Colonic mucosa (tissue), 4 donors: ENCODE results near the gene CCNB3. TPM values are rescaled to one million over a fixed set of nuclear protein-coding genes. Genes with fewer than 3 reads are reported as not detected.
A peak's percentile ranks its signal among the peaks of the same experiment; 100 is the strongest.
"Not testable (repeated sequence)": the region's sequence is repeated elsewhere in the genome, so short reads cannot be mapped to it uniquely, and the experiment has no call there.

Experiments
- DNase-seq: peaks from one replicate; pipeline ENCODE4 v3.0.0-alpha.2; 2020
- H3K27ac ChIP-seq: fragments of 200-600 bp; one replicate; pipeline ENCODE4 v1.8.0; 2021
- H3K27me3 ChIP-seq: fragments of 200-600 bp; one replicate; pipeline ENCODE4 v1.8.0; 2021
- H3K36me3 ChIP-seq: fragments of 200-600 bp; one replicate; pipeline ENCODE4 v1.8.0; 2021
- H3K4me1 ChIP-seq: fragments of 200-600 bp; one replicate; pipeline ENCODE4 v1.8.0; 2021; ENCODE audit warnings: mild to moderate bottlenecking
- H3K4me3 ChIP-seq: fragments of 200-600 bp; one replicate; pipeline ENCODE4 v1.8.0; 2021
- H3K9ac ChIP-seq, 2 donors: one replicate each; pipeline ENCODE4 v1.7.0; 2013; ENCODE audit warnings: control low read depth in 2 of 2, low read depth in 2 of 2, low read length in 2 of 2
- H3K9me3 ChIP-seq: fragments of 200-600 bp; one replicate; pipeline ENCODE4 v1.8.0; 2021
- CTCF ChIP-seq: fragments of 200-600 bp; IDR thresholded peaks from one replicate; pipeline ENCODE4 v1.8.0; 2022; ENCODE audit warnings: antibody characterized with exemption, mild to moderate bottlenecking
- intact Hi-C: fragments of 100-400 bp; cut with DNase I; formaldehyde crosslinking; loops from one replicate; pipeline ENCODE4 v1.14.1; 2022
- total RNA-seq, 2 donors: library from RNA; stranded (reverse); fragmentation: NEBNext Ultra II Directional in 1 of 2; extraction: Animal tissue kit (Norgen Biotek cat#: 25700) in 1 of 2; gene quantifications; one replicate each; pipeline ENCODE4 v1.2.1, GENCODE V29; 2021
- donor health status: healthy.
- donor health status: DM: no; HTN: no; CAD: no.
- donor health status: DM: no; HTN: no; CAD: no.

Gene CCNB3
- total RNA-seq, 2 donors from 2014 or later, result 0.11 to 0.30 TPM

GRCh38 chrX:50211510-50211909 lies 6.9 kb downstream of the CCNB3 start:
- intact Hi-C loops, result no loop called here
- Histone ChIP-seq H3K36me3 (no peaks in the 10 kb centered on the region), H3K9ac (no peak overlapping the region), H3K27me3 (no peaks in the 10 kb centered on the region), H3K4me1 (no peaks in the 10 kb centered on the region), H3K4me3 (no peak overlapping the region), H3K9me3 (no peaks in the 10 kb centered on the region), H3K27ac (no peak overlapping the region)
- no peak for DNase-seq
- peak; percentile 25 for TF ChIP-seq CTCF

- Histone ChIP-seq H3K9me3 (no peaks in the 10 kb centered on the region), H3K27me3 (no peaks in the 10 kb centered on the region), H3K4me1 (no peaks in the 10 kb centered on the region), H3K36me3 (no peaks in the 10 kb centered on the region), H3K27ac (no peak overlapping the region), H3K9ac (no peak overlapping the region), H3K4me3 (no peak overlapping the region)
- TF ChIP-seq CTCF, result no peak
- intact Hi-C loops, result no loop called here
- DNase-seq, result no peak
Observed at GRCh38 chrX:50281253-50281652, 76.7 kb downstream of the CCNB3 start.

GRCh38 chrX:50327235-50327634 lies 122.7 kb downstream of the CCNB3 start:
- H3K27me3 ChIP-seq, result no peaks in the 10 kb centered on the region
- no peak for DNase-seq
- H3K9ac ChIP-seq, result no peak overlapping the region
- H3K4me1 ChIP-seq, result no peaks in the 10 kb centered on the region
- intact Hi-C loops, result no loop called here
- TF ChIP-seq CTCF, result no peak
- no peak overlapping the region for H3K4me3 ChIP-seq
- H3K36me3 ChIP-seq, result no peaks in the 10 kb centered on the region
- no peak overlapping the region for H3K27ac ChIP-seq
- H3K9me3 ChIP-seq, result no peaks in the 10 kb centered on the region

- intact Hi-C loops, DNase-seq: not testable (repeated sequence)
Observed at GRCh38 chrX:50332668-50333067, 128.1 kb downstream of the CCNB3 start.

GRCh38 chrX:50333308-50333707 lies 128.7 kb downstream of the CCNB3 start:
- no peak for DNase-seq
- TF ChIP-seq CTCF, result no peak
- Histone ChIP-seq H3K27me3 (no peaks in the 10 kb centered on the region), H3K4me1 (no peaks in the 10 kb centered on the region), H3K9ac (no peak overlapping the region), H3K4me3 (no peak overlapping the region), H3K9me3 (no peaks in the 10 kb centered on the region), H3K36me3 (no peaks in the 10 kb centered on the region), H3K27ac (no peak overlapping the region)
- intact Hi-C loops, result no loop called here

More at GRCh38 chrX:50332668-50333067, 128.1 kb downstream of the CCNB3 start:
- H3K9ac ChIP-seq, H3K9me3 ChIP-seq, H3K27ac ChIP-seq, H3K4me3 ChIP-seq, H3K4me1 ChIP-seq, H3K27me3 ChIP-seq, H3K36me3 ChIP-seq: not testable (repeated sequence)

- no peak for TF ChIP-seq CTCF
- no peak for DNase-seq
- H3K4me1 ChIP-seq, result no peaks in the 10 kb centered on the region
- no peaks in the 10 kb centered on the region for H3K36me3 ChIP-seq
- H3K27me3 ChIP-seq, result no peaks in the 10 kb centered on the region
- H3K9ac ChIP-seq, result no peak overlapping the region
- H3K27ac ChIP-seq, result no peak overlapping the region
- intact Hi-C loops, result no loop called here
- no peaks in the 10 kb centered on the region for H3K9me3 ChIP-seq
- no peak overlapping the region for H3K4me3 ChIP-seq
Observed at GRCh38 chrX:50343917-50344316, 139.4 kb downstream of the CCNB3 start.
